Stimulated activated CD8-positive, alpha-beta memory T cell treated with anti-CD3 and anti-CD28 coated beads, Interleukin-15, amount 100 ng/mL, for 48 hours (primary cell): ENCODE data around the gene PCYOX1L.

Experiments
- DNase-seq, 2 donors: peaks; one replicate each; pipeline ENCODE4 v3.0.0-alpha.2; 2020; ENCODE audit warnings: low read depth in 2 of 2

The PCYOX1L gene

GRCh38 chr5:149357370-149358293 lies at the start of gene PCYOX1L:
Gene PCYOX1L (plus strand): TSS chr5:149358046. CDS start chr5:149358069, 23 bp downstream.
- DNase-seq = peak; percentile 86 to 96

- DNase-seq = no peak
Observed at GRCh38 chr5:149309354-149309753, 48.5 kb upstream of the PCYOX1L start.

GRCh38 chr5:149310488-149310887 lies 47.4 kb upstream of the PCYOX1L start:
- DNase-seq = no peak

GRCh38 chr5:149310947-149311658 lies 46.7 kb upstream of the PCYOX1L start:
- no peak for DNase-seq

GRCh38 chr5:149313151-149313841 lies 44.5 kb upstream of the PCYOX1L start:
- DNase-seq = no peak

GRCh38 chr5:149314571-149315111 lies 43.2 kb upstream of the PCYOX1L start:
- no peak for DNase-seq

- DNase-seq = no peak
Observed at GRCh38 chr5:149315753-149316152, 42.1 kb upstream of the PCYOX1L start.

GRCh38 chr5:149317281-149318048 lies 40.4 kb upstream of the PCYOX1L start:
- no peak for DNase-seq

- DNase-seq = no peak
Observed at GRCh38 chr5:149319174-149319573, 38.7 kb upstream of the PCYOX1L start.

GRCh38 chr5:149320791-149321330 lies 37.0 kb upstream of the PCYOX1L start:
- DNase-seq = no peak

GRCh38 chr5:149322518-149322917 lies 35.3 kb upstream of the PCYOX1L start:
- DNase-seq = no peak

GRCh38 chr5:149323210-149323609 lies 34.6 kb upstream of the PCYOX1L start:
- DNase-seq = no peak

GRCh38 chr5:149323621-149324205 lies 34.1 kb upstream of the PCYOX1L start:
- DNase-seq = no peak

GRCh38 chr5:149324641-149325040 lies 33.2 kb upstream of the PCYOX1L start:
- no peak for DNase-seq

GRCh38 chr5:149325166-149325735 lies 32.6 kb upstream of the PCYOX1L start:
- DNase-seq = no peak

- no peak for DNase-seq
Observed at GRCh38 chr5:149325894-149326293, 32.0 kb upstream of the PCYOX1L start.

GRCh38 chr5:149326611-149327010 lies 31.2 kb upstream of the PCYOX1L start:
- no peak for DNase-seq

GRCh38 chr5:149328177-149328576 lies 29.7 kb upstream of the PCYOX1L start:
- no peak for DNase-seq

GRCh38 chr5:149333711-149334443 lies 24.0 kb upstream of the PCYOX1L start:
- no peak for DNase-seq
